Neural cell (in vitro differentiated cells): ENCODE measurements around the gene F12. TPM values are rescaled to one million over a fixed set of nuclear protein-coding genes. Genes with fewer than 3 reads are reported as not detected.

Source experiments
- H2AFZ ChIP-seq: fragments of 200-600, 300-800 bp; sonication (generic), shearing (Covaris generic); 2 replicates; pipeline ENCODE4 v1.6.0; 2014; ENCODE audit warnings: low read depth, mild to moderate bottlenecking, antibody characterized with exemption, low read length, moderate library complexity
- H3F3A ChIP-seq: fragments of 200-600 bp; shearing (Covaris generic); 2 replicates; pipeline ENCODE4 v1.6.1; 2016; ENCODE audit warnings: mild to moderate bottlenecking, moderate library complexity, mixed read lengths, antibody characterized with exemption, low read length; ENCODE audit not compliant: insufficient read depth, poor library complexity, severe bottlenecking
- H3K27ac ChIP-seq: fragments of 200-600, 300-800 bp; sonication (generic), shearing (Covaris generic); 2 replicates; pipeline ENCODE4 v1.5.1; 2014; ENCODE audit warnings: mild to moderate bottlenecking, low read length, moderate library complexity
- H3K27me3 ChIP-seq: fragments of 300-800, 200-600 bp; sonication (generic), shearing (Covaris generic); 2 replicates; pipeline ENCODE4 v1.6.0; 2014; ENCODE audit warnings: mild to moderate bottlenecking, low read depth, low read length, moderate library complexity; ENCODE audit not compliant: insufficient read depth
- H3K36me3 ChIP-seq: fragments of 300-800, 200-600 bp; sonication (generic), shearing (Covaris generic); 2 replicates; pipeline ENCODE4 v1.5.1; 2014; ENCODE audit warnings: mild to moderate bottlenecking, antibody characterized with exemption, low read length, moderate library complexity; ENCODE audit not compliant: insufficient read depth
- H3K4me2 ChIP-seq: fragments of 300-800, 200-600 bp; sonication (generic), shearing (Covaris generic); 2 replicates; pipeline ENCODE4 v1.6.0; 2014; ENCODE audit warnings: mild to moderate bottlenecking, low read length
- H3K4me3 ChIP-seq: fragments of 300-800, 200-600 bp; sonication (generic), shearing (Covaris generic); 2 replicates; pipeline ENCODE4 v1.5.1; 2014; ENCODE audit warnings: mild to moderate bottlenecking, low read length, moderate library complexity
- H3K79me2 ChIP-seq: fragments of 200-600 bp; shearing (Covaris generic); replicated peaks from 2 replicates; pipeline ENCODE4 v1.6.0; 2014; ENCODE audit warnings: mild to moderate bottlenecking, low read length, moderate library complexity; ENCODE audit not compliant: insufficient read depth
- H3K9ac ChIP-seq: fragments of 300-800, 200-600 bp; sonication (generic), shearing (Covaris generic); 2 replicates; pipeline ENCODE4 v1.6.1; 2016; ENCODE audit warnings: mild to moderate bottlenecking, low read length, mixed read lengths
- H3K9me2 ChIP-seq: fragments of 200-600 bp; shearing (Covaris generic); 2 replicates; pipeline ENCODE4 v1.6.1; 2016; ENCODE audit warnings: mild to moderate bottlenecking, low read length, mixed read lengths; ENCODE audit not compliant: insufficient read depth
- H3K9me3 ChIP-seq: fragments of 200-600, 300-800 bp; sonication (generic), shearing (Covaris generic); 2 replicates; pipeline ENCODE4 v1.6.1; 2016; ENCODE audit warnings: mild to moderate bottlenecking, mixed run types, low read length, moderate library complexity, mixed read lengths
- H4K20me1 ChIP-seq: fragments of 200-600 bp; shearing (Covaris generic); 2 replicates; pipeline ENCODE4 v1.6.1; 2016; ENCODE audit warnings: mild to moderate bottlenecking, mixed run types; ENCODE audit not compliant: insufficient read depth
- EP300 ChIP-seq: fragments of 450-650 bp; conservative IDR thresholded peaks from 2 replicates; pipeline ENCODE4 v1.6.1; 2014; ENCODE audit warnings: antibody characterized with exemption, mild to moderate bottlenecking, moderate library complexity; ENCODE audit not compliant: poor library complexity, severe bottlenecking
- EZH2 ChIP-seq: fragments of 200-600, 300-800 bp; shearing (Covaris generic), sonication (generic); IDR thresholded peaks from 2 replicates; pipeline ENCODE4 v1.6.1; 2014; ENCODE audit warnings: antibody characterized with exemption, low read length, borderline replicate concordance, mild to moderate bottlenecking; ENCODE audit not compliant: insufficient read depth, poor library complexity, severe bottlenecking
- MXI1 ChIP-seq: fragments of 450-650 bp; conservative IDR thresholded peaks from 2 replicates; pipeline ENCODE4 v1.6.1; 2014; ENCODE audit warnings: antibody characterized with exemption, mild to moderate bottlenecking; ENCODE audit not compliant: poor library complexity, severe bottlenecking
- POLR2AphosphoS5 ChIP-seq: IDR thresholded peaks from 2 replicates; pipeline ENCODE4 v1.6.1; 2012
- RAD21 ChIP-seq: fragments of 450-650 bp; conservative IDR thresholded peaks from 2 replicates; pipeline ENCODE4 v1.6.1; 2014; ENCODE audit warnings: antibody characterized with exemption, mild to moderate bottlenecking, moderate library complexity
- SMC3 ChIP-seq: fragments of 450-650 bp; conservative IDR thresholded peaks from 2 replicates; pipeline ENCODE4 v1.6.1; 2014; ENCODE audit warnings: antibody characterized with exemption, mild to moderate bottlenecking, moderate library complexity; ENCODE audit not compliant: poor library complexity
- TAF1 ChIP-seq: IDR thresholded peaks from 2 replicates; pipeline ENCODE4 v1.6.1; 2012; ENCODE audit warnings: low read depth
- polyA plus RNA-seq: library from polyadenylated mRNA; depleted of rRNA; stranded (reverse); fragments of >200 nt; gene quantifications from 2 replicates; pipeline ENCODE4 v1.2.3, GENCODE V29; 2014
- TF ChIP-seq, protein P1 (sequence below): IDR thresholded peaks from 2 replicates; pipeline ENCODE4 v1.6.1; 2012; ENCODE audit warnings: borderline replicate concordance
- TF ChIP-seq, protein P2 (sequence below): fragments of 450-650 bp; IDR thresholded peaks from 2 replicates; pipeline ENCODE4 v1.5.1; 2014; ENCODE audit warnings: antibody characterized with exemption, mild to moderate bottlenecking, moderate library complexity; ENCODE audit not compliant: poor library complexity, severe bottlenecking

The F12 gene
- polyA plus RNA-seq, 1 donor from 2014 or later = 1.4 TPM

DNA sequence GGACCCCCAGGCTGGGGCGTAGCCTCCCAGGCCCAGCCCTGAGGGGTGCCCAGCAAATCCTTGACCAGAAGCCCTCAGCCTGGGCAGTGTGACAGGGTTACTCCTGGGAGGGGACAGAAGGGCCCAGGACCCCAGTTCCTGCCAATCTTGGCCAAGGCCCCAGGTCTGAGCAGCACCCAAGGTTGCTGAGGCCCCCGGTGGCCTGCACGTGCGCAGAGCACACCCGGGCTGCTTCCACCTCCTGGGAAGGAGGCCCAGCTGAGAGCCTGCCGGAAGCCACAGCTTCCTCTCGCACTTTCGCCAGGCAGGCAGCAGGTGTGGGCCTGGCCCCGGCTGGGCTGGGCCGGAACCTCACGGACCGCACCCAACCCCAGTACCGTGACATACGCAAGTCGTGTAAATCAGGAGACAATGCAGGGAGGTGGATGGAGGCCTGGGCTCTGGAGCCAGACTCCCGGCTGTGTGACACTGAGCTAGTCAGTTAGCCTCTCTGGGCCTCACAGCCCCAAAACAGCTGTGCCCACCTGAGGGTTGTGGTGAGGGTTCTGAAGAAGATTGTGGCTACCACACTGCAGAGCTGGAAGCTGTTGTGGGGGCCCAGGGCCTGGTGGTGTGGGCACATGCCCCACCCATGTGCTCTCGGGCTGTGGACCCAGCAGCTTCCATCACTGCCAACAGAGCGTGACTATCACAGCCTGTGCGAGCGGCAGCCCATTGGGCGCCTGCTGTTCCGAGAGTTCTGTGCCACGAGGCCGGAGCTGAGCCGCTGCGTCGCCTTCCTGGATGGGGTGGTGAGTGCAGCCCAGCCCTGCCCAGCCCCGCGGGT lies 22.2 kb upstream of the F12 start:
- Histone ChIP-seq H4K20me1 (no peaks in the 10 kb centered on the region), H3K36me3 (no peaks in the 10 kb centered on the region), H3F3A (no peaks in the 10 kb centered on the region), H3K9me3 (no peaks in the 10 kb centered on the region), H3K27me3 (no peaks in the 10 kb centered on the region), H3K9me2 (no peaks in the 10 kb centered on the region), H2AFZ (no peak overlapping the region), H3K9ac (no peak overlapping the region), H3K4me2 (no peak overlapping the region), H3K4me3 (no peak overlapping the region), H3K27ac (no peak overlapping the region), H3K79me2 (peaks cover 18% of the 10 kb centered on the region)
- TF ChIP-seq RAD21 (no peak), EZH2 (no peak)

DNA sequence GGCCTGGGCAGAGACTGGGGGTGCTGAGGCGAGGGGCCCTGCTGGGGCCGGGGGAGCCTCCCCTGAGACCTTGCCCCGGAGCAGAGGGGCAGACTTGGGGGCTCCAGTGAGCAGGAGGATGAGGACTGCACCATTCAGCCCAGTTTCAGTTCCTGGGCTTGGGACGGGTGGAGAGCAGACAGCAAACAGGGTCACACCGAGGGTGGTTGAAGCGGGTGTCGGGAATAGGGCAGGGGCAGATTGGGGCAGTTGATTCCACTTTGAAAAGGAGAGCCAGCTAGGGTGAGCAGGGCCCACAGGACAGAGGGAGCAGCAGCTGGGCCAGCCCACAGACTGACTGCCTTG lies 21.6 kb upstream of the F12 start:
- Histone ChIP-seq H3K36me3 (no peaks in the 10 kb centered on the region), H3K4me2 (no peak overlapping the region)

More for the DNA sequence above, 21.6 kb upstream of the F12 start:
- Histone ChIP-seq H3K27ac (no peak overlapping the region), H4K20me1 (no peaks in the 10 kb centered on the region), H3K9ac (no peak overlapping the region), H2AFZ (no peak overlapping the region), H3K27me3 (no peaks in the 10 kb centered on the region), H3F3A (no peaks in the 10 kb centered on the region), H3K79me2 (peaks cover 18% of the 10 kb centered on the region), H3K4me3 (no peak overlapping the region), H3K9me2 (no peaks in the 10 kb centered on the region), H3K9me3 (no peaks in the 10 kb centered on the region)
- TF ChIP-seq EZH2 (no peak), POLR2AphosphoS5 (no peak), SMC3 (no peak), RAD21 (no peak), MXI1 (no peak), TAF1 (no peak), EP300 (no peak)
- TF ChIP-seq, protein P1, sequence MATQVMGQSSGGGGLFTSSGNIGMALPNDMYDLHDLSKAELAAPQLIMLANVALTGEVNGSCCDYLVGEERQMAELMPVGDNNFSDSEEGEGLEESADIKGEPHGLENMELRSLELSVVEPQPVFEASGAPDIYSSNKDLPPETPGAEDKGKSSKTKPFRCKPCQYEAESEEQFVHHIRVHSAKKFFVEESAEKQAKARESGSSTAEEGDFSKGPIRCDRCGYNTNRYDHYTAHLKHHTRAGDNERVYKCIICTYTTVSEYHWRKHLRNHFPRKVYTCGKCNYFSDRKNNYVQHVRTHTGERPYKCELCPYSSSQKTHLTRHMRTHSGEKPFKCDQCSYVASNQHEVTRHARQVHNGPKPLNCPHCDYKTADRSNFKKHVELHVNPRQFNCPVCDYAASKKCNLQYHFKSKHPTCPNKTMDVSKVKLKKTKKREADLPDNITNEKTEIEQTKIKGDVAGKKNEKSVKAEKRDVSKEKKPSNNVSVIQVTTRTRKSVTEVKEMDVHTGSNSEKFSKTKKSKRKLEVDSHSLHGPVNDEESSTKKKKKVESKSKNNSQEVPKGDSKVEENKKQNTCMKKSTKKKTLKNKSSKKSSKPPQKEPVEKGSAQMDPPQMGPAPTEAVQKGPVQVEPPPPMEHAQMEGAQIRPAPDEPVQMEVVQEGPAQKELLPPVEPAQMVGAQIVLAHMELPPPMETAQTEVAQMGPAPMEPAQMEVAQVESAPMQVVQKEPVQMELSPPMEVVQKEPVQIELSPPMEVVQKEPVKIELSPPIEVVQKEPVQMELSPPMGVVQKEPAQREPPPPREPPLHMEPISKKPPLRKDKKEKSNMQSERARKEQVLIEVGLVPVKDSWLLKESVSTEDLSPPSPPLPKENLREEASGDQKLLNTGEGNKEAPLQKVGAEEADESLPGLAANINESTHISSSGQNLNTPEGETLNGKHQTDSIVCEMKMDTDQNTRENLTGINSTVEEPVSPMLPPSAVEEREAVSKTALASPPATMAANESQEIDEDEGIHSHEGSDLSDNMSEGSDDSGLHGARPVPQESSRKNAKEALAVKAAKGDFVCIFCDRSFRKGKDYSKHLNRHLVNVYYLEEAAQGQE = no peak
- TF ChIP-seq, protein P2, sequence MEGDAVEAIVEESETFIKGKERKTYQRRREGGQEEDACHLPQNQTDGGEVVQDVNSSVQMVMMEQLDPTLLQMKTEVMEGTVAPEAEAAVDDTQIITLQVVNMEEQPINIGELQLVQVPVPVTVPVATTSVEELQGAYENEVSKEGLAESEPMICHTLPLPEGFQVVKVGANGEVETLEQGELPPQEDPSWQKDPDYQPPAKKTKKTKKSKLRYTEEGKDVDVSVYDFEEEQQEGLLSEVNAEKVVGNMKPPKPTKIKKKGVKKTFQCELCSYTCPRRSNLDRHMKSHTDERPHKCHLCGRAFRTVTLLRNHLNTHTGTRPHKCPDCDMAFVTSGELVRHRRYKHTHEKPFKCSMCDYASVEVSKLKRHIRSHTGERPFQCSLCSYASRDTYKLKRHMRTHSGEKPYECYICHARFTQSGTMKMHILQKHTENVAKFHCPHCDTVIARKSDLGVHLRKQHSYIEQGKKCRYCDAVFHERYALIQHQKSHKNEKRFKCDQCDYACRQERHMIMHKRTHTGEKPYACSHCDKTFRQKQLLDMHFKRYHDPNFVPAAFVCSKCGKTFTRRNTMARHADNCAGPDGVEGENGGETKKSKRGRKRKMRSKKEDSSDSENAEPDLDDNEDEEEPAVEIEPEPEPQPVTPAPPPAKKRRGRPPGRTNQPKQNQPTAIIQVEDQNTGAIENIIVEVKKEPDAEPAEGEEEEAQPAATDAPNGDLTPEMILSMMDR = no peak
